NOMO-1 (cell line): ENCODE data around the gene JPH2.

Experiments used
- DNase-seq, 2 experiments: peaks; one replicate each; lab custom pipeline; 2025; ENCODE audit not compliant: unreplicated experiment in 2 of 2; lab: John Stamatoyannopoulos, UW

JPH2 gene

GRCh38 chr20:44081476-44081875, 105.5 kb downstream of the JPH2 start:
- no peak for DNase-seq

- DNase-seq: peak; percentile 43 to 62
Measured at GRCh38 chr20:44080646-44081267, 106.2 kb downstream of the JPH2 start.

- DNase-seq: no peak
Measured at GRCh38 chr20:44080064-44080463, 106.9 kb downstream of the JPH2 start.

- DNase-seq: no peak
Measured at GRCh38 chr20:44079291-44079690, 107.7 kb downstream of the JPH2 start.

- DNase-seq: no peak
Measured at GRCh38 chr20:44075950-44076232, 111.1 kb downstream of the JPH2 start.

- peak; percentile 79 to 84 for DNase-seq
Measured at GRCh38 chr20:44075191-44075949, 111.6 kb downstream of the JPH2 start.

- peak; percentile 43 to 65 for DNase-seq
Measured at GRCh38 chr20:44074252-44075151, 112.5 kb downstream of the JPH2 start.

- no peak for DNase-seq
Measured at GRCh38 chr20:44073675-44074071, 113.3 kb downstream of the JPH2 start.

- no peak for DNase-seq
Measured at GRCh38 chr20:44073011-44073674, 113.8 kb downstream of the JPH2 start.

- no peak for DNase-seq
Measured at GRCh38 chr20:44072384-44072783, 114.6 kb downstream of the JPH2 start.

GRCh38 chr20:44071526-44072111, 115.4 kb downstream of the JPH2 start:
- no peak for DNase-seq

- DNase-seq: no peak
Measured at GRCh38 chr20:44071057-44071456, 115.9 kb downstream of the JPH2 start.

- DNase-seq: peak; percentile 39 to 47
Measured at GRCh38 chr20:44070139-44070900, 116.7 kb downstream of the JPH2 start.

GRCh38 chr20:44069203-44070011, 117.6 kb downstream of the JPH2 start:
- peak; percentile 36 to 77 for DNase-seq

- peak; percentile 57 to 79 for DNase-seq
Measured at GRCh38 chr20:44068316-44069201, 118.4 kb downstream of the JPH2 start.

- DNase-seq: no peak
Measured at GRCh38 chr20:44067650-44068081, 119.3 kb downstream of the JPH2 start.

- DNase-seq: no peak
Measured at GRCh38 chr20:44066645-44067606, 120.1 kb downstream of the JPH2 start.
